ENCODE results near the gene ACSS1.

DNA sequence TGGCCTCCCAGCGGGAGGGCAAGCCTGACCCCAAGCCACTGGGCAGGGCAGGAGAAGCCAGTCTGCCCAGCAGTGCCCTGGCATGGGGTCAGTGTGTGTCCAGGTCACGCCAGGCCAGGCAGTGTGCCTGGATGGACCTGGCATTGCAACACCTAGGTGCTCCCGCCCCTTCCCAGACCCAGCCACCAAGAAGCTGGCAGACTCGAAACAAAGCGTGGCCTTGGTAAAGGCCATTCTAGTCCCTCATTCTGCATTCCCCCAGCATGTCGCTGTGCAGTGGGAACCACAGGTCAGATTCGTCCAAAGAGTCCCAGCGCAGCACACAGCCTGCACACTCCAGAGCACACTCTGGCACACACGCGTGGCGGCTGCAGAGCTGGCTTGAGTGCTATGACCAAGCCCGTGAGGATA, 46.1 kb downstream of the ACSS1 start:
- TF ChIP-seq POLR2AphosphoS5 (IDR thresholded peaks at IDR 0.05; ENCODE audit: borderline replicate concordance, low read depth, low read length) = no peak
- TF ChIP-seq EZH2 (IDR thresholded peaks at IDR 0.05) = no peak
- TF ChIP-seq FOXP2 (optimal IDR thresholded peaks at IDR 0.05; ENCODE audit: control extremely low read depth, extremely low read length, insufficient read depth) = no peak

All from SK-N-MC (cell line).